Neural cell (in vitro differentiated cells): ENCODE measurements around the gene LCAT.

Experiments used
- CTCF ChIP-seq: fragments of 450-650 bp; IDR thresholded peaks from 2 replicates; pipeline ENCODE4 v1.5.1; 2014; ENCODE audit warnings: antibody characterized with exemption, mild to moderate bottlenecking, moderate library complexity; ENCODE audit not compliant: poor library complexity, severe bottlenecking
- EP300 ChIP-seq: fragments of 450-650 bp; conservative IDR thresholded peaks from 2 replicates; pipeline ENCODE4 v1.6.1; 2014; ENCODE audit warnings: antibody characterized with exemption, mild to moderate bottlenecking, moderate library complexity; ENCODE audit not compliant: poor library complexity, severe bottlenecking
- EZH2 ChIP-seq: fragments of 200-600, 300-800 bp; shearing (Covaris generic), sonication (generic); IDR thresholded peaks from 2 replicates; pipeline ENCODE4 v1.6.1; 2014; ENCODE audit warnings: antibody characterized with exemption, low read length, borderline replicate concordance, mild to moderate bottlenecking; ENCODE audit not compliant: insufficient read depth, poor library complexity, severe bottlenecking
- MXI1 ChIP-seq: fragments of 450-650 bp; conservative IDR thresholded peaks from 2 replicates; pipeline ENCODE4 v1.6.1; 2014; ENCODE audit warnings: antibody characterized with exemption, mild to moderate bottlenecking; ENCODE audit not compliant: poor library complexity, severe bottlenecking
- POLR2AphosphoS5 ChIP-seq: IDR thresholded peaks from 2 replicates; pipeline ENCODE4 v1.6.1; 2012
- RAD21 ChIP-seq: fragments of 450-650 bp; conservative IDR thresholded peaks from 2 replicates; pipeline ENCODE4 v1.6.1; 2014; ENCODE audit warnings: antibody characterized with exemption, mild to moderate bottlenecking, moderate library complexity
- TAF1 ChIP-seq: IDR thresholded peaks from 2 replicates; pipeline ENCODE4 v1.6.1; 2012; ENCODE audit warnings: low read depth
- TF ChIP-seq, protein P1 (sequence below): IDR thresholded peaks from 2 replicates; pipeline ENCODE4 v1.6.1; 2012; ENCODE audit warnings: borderline replicate concordance

DNA sequence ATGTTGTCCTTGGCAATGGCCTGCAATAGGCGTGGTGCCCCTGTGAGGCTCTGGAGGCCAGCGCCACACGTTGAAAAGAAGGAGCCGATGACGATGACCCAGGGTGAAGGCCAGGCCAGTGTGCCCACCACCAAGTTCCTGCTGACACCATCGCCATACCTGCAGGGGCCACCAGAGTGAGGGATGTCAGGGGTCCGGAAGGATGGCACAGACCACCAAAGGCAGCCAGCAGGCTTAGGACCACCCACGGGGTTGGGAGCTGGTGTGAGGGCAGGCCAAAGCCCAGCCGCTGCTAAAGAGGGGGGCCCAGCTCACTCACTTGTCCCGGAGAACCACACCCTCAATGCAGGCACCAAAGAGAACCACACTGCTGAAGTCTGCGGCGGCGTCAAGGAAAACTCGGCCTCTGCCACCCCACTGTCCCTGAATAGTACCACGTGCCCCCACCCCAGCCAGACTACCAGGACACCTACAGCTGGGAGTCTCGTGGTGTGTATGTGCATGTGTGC is 6.5 kb upstream of the LCAT start:
- no peak for TF ChIP-seq TAF1
- TF ChIP-seq CTCF = no peak
- TF ChIP-seq MXI1 = no peak
- TF ChIP-seq POLR2AphosphoS5 = no peak
- TF ChIP-seq EZH2 = no peak
- TF ChIP-seq, protein P1, sequence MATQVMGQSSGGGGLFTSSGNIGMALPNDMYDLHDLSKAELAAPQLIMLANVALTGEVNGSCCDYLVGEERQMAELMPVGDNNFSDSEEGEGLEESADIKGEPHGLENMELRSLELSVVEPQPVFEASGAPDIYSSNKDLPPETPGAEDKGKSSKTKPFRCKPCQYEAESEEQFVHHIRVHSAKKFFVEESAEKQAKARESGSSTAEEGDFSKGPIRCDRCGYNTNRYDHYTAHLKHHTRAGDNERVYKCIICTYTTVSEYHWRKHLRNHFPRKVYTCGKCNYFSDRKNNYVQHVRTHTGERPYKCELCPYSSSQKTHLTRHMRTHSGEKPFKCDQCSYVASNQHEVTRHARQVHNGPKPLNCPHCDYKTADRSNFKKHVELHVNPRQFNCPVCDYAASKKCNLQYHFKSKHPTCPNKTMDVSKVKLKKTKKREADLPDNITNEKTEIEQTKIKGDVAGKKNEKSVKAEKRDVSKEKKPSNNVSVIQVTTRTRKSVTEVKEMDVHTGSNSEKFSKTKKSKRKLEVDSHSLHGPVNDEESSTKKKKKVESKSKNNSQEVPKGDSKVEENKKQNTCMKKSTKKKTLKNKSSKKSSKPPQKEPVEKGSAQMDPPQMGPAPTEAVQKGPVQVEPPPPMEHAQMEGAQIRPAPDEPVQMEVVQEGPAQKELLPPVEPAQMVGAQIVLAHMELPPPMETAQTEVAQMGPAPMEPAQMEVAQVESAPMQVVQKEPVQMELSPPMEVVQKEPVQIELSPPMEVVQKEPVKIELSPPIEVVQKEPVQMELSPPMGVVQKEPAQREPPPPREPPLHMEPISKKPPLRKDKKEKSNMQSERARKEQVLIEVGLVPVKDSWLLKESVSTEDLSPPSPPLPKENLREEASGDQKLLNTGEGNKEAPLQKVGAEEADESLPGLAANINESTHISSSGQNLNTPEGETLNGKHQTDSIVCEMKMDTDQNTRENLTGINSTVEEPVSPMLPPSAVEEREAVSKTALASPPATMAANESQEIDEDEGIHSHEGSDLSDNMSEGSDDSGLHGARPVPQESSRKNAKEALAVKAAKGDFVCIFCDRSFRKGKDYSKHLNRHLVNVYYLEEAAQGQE = no peak
- TF ChIP-seq EP300 = no peak
- TF ChIP-seq RAD21 = no peak
